ENCODE results near the gene CAMK2B. TPM values are rescaled to one million over a fixed set of nuclear protein-coding genes. Genes with fewer than 3 reads are reported as not detected.

The CAMK2B gene
- total and polyA plus RNA-seq, 4 donors: 21.9 to 145 (median 96.0) TPM

DNA sequence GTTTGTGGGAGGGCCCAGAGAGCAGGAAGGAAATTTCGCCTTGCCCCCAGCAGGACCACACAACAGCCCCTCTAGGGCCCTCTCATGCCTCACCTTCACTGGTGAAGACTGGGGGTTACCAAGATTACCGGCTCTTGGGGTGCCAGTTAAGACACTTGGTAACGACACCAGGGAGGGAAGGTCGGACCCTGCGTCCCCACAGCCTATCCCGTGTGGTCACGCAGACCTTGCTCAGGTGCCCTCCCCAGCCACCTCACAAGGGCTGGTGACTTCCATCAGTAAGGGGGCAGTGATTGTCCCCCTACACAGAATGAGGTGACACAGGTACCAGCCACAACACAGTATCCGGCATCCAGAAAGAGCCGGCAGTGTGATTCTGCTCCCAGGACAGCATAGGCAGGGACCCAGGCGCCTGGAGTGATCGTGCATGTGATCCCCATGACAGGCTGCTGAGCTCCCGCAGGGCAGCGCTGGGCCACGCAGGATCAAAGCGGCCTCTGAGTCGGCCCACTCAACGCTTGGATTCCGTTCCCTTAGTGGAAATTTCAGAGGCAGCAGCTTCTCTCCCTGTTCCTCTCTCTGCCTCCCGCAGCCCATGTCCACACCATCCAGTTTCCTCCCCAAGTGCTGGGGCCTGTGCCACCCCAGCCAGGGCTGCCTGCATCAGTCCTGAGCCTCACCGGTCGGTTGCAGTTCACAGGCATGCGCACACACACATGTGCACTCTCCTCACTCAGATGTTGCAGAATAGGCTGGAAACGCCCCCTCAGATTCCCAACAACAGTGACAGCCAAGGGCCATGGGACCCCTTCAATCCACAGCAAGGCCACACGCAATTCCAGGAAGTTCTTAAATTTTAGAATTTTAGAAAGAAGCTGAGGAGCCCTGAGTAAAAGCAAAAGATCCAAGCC lies 35.8 kb downstream of the CAMK2B start:
- Histone ChIP-seq H3K4me3 (ENCODE audit: low read depth, low read length) (no peak overlapping the region), H3K9me3 (ENCODE audit: control insufficient read depth, insufficient read depth, low read length) (no peaks in the 10 kb centered on the region), H3K27me3 (ENCODE audit: control insufficient read depth, insufficient read depth, low read length) (no peaks in the 10 kb centered on the region), H3K4me1 (ENCODE audit: control insufficient read depth, insufficient read depth, low read length) (peaks cover 24% of the 10 kb centered on the region), H3K36me3 (ENCODE audit: control insufficient read depth, insufficient read depth, low read length) (peaks cover 7% of the 10 kb centered on the region), H3K27ac (ENCODE audit: low read depth, low read length) (no peak overlapping the region)
- WGBS (ENCODE audit: insufficient coverage): 75% methylated on average over 19 of the region's 24 CpGs
- no peak for DNase-seq (ENCODE audit: low read depth in 4 of 6, low spot score in 6 of 6)

DNA sequence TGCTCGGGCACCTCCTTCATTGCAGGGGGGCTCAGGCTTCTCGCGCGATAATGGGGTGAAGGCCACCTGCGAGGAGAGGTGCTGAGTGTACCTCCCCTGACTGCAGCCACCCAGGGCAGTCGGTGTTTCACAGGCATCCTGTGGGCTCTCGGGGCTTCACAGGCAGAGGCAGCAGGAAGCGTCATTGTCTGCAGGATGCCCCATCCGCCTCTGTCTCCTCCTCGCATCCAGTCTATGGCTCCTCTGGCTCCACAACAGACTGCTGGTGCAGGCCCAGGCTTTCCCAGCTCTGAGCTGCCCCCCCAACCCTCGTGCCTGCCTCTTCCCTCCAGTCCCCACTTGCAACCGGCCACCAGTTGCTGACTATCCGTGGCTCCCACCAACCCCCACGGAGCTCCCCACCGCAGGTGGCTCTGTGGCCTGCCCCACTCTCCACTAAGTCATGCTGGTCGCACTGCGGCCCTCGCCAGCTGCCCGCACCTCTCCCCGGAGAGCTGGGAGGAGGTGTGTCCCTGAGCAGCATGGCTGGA lies 36.5 kb downstream of the CAMK2B start:
- no peak for DNase-seq (ENCODE audit: low read depth in 4 of 6, low spot score in 6 of 6)

DNA sequence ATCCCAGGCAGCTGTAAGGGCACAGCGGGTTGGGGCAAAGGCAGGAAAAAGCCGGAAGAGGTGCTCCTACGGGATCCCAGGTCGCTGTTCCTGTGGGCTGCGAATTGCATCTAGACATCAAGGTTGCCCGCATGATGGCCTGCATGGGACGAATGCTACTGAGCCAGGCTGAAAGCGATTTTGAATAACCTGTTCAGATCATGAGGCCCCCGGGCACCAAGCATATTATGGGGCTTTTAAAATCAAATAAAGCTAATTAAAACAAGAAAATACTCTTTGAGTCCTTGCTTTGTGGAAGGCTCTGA lies 37.1 kb downstream of the CAMK2B start:
- Histone ChIP-seq H3K4me1 (ENCODE audit: control insufficient read depth, insufficient read depth, low read length) (peaks cover 33% of the 10 kb centered on the region), H3K27me3 (ENCODE audit: control insufficient read depth, insufficient read depth, low read length) (no peaks in the 10 kb centered on the region), H3K9me3 (ENCODE audit: control insufficient read depth, insufficient read depth, low read length) (no peaks in the 10 kb centered on the region), H3K4me3 (ENCODE audit: low read depth, low read length) (no peak overlapping the region), H3K27ac (ENCODE audit: low read depth, low read length) (no peak overlapping the region), H3K36me3 (ENCODE audit: control insufficient read depth, insufficient read depth, low read length) (peaks cover 16% of the 10 kb centered on the region)
- 92% methylated on average over 8 of the region's 9 CpGs for WGBS (ENCODE audit: insufficient coverage)
- no peak for DNase-seq (ENCODE audit: low read depth in 4 of 6, low spot score in 6 of 6)

More for the DNA sequence above, 36.5 kb downstream of the CAMK2B start:
- H3K27me3 ChIP-seq (ENCODE audit: control insufficient read depth, insufficient read depth, low read length): no peaks in the 10 kb centered on the region
- H3K27ac ChIP-seq (ENCODE audit: low read depth, low read length): no peak overlapping the region
- H3K36me3 ChIP-seq (ENCODE audit: control insufficient read depth, insufficient read depth, low read length): peaks cover 11% of the 10 kb centered on the region
- no peak overlapping the region for H3K4me3 ChIP-seq (ENCODE audit: low read depth, low read length)
- no peaks in the 10 kb centered on the region for H3K9me3 ChIP-seq (ENCODE audit: control insufficient read depth, insufficient read depth, low read length)
- 75% methylated on average over 12 of the region's 20 CpGs for WGBS (ENCODE audit: insufficient coverage)
- peaks cover 29% of the 10 kb centered on the region for H3K4me1 ChIP-seq (ENCODE audit: control insufficient read depth, insufficient read depth, low read length)

DNA sequence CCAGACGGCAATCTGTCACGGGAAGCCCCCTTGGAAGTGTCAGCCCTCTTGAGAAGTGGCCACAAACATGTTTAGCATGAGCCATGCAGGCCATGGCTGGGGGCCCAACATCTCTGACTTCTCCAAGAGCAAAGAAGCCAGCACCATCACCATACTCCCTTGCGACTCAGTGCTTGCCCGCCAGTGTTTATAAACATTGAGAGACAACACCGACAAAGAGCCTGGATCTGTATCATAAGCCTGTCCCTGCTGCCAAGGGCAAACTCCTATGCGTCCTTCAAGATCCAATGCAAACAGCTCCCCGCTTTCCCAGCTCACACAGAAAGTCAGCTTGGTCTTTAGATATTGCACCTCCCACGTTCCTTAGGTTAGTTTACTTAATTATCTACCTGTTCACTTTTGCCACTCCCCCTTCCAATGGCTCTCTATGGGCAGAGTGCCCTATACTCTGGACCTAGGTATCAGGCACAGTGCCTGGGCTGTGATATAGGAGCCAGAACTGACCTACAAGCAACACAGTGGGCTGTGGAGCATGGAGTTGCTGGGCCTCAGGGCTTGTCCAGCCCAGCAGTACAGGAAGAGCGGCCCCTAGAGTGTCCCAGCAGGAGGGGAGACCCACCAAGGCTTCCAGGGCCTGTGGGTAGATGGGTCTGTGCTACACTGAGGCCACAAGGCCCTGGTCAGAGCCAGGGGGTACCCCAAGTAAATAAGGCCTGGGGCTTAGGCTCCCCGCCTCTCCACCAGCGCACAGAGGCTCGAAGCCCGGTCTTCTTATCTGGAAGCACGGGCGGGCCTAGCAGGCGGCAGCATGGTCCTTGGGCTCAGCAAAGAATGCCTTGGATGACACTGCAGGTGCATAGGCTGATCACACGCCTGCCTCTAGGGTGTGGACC lies 37.7 kb downstream of the CAMK2B start:
- peaks cover 22% of the 10 kb centered on the region for H3K36me3 ChIP-seq (ENCODE audit: control insufficient read depth, insufficient read depth, low read length)
- H3K27ac ChIP-seq (ENCODE audit: low read depth, low read length): no peak overlapping the region
- WGBS (ENCODE audit: insufficient coverage): 89% methylated on average over 16 of the region's 17 CpGs
- no peak for DNase-seq (ENCODE audit: low read depth in 4 of 6, low spot score in 6 of 6)
- H3K9me3 ChIP-seq (ENCODE audit: control insufficient read depth, insufficient read depth, low read length): no peaks in the 10 kb centered on the region
- H3K27me3 ChIP-seq (ENCODE audit: control insufficient read depth, insufficient read depth, low read length): no peaks in the 10 kb centered on the region
- peaks cover 37% of the 10 kb centered on the region for H3K4me1 ChIP-seq (ENCODE audit: control insufficient read depth, insufficient read depth, low read length)
- no peak overlapping the region for H3K4me3 ChIP-seq (ENCODE audit: low read depth, low read length)

DNA sequence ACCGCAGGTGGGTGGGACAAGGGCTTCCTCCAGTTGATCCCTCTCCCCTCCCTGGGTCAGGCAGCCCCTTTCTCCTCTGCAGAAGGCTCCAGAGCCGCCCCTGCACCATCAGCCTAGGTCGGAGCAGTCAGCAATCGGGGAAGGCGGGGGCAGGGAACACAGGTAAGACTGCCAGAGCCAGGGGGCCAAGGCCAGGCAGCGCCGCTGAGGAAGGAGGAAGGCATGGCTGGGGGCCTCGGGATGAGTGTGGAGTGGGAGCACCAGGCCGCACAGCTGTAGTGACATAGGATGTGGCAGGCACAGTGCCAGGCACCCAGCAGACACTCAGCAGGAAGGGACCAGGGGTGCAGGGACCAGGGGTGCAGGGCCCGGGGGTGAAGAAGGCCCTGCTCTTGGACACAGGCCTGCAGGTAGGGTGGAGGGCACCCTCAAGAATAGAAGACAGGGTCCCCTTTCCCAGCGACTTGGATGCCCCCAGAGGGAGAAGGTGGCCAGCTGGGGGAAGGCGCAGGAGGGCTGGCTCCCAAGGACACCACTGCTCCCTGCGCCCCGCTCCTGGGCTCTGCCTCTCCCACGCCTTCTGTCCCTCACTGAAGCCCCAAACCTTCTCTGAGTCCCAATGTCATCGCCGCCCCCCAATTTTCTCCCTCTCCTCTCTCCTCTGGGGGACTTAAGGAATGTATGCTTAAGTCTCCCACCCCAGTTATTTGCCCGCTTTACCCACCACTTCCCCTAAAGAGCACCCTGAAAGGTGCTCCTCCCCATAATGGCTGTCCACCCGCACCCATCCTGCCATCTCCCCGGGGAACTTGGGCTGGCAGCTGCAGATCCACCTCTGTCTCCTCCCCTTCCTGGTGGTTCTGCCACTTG lies 38.5 kb downstream of the CAMK2B start:
- no peak overlapping the region for H3K27ac ChIP-seq (ENCODE audit: low read depth, low read length)
- WGBS (ENCODE audit: insufficient coverage): 87% methylated on average over 16 of the region's 20 CpGs
- DNase-seq (ENCODE audit: low read depth in 4 of 6, low spot score in 6 of 6): no peak
- no peaks in the 10 kb centered on the region for H3K27me3 ChIP-seq (ENCODE audit: control insufficient read depth, insufficient read depth, low read length)
- H3K9me3 ChIP-seq (ENCODE audit: control insufficient read depth, insufficient read depth, low read length): no peaks in the 10 kb centered on the region
- peaks cover 44% of the 10 kb centered on the region for H3K4me1 ChIP-seq (ENCODE audit: control insufficient read depth, insufficient read depth, low read length)
- H3K36me3 ChIP-seq (ENCODE audit: control insufficient read depth, insufficient read depth, low read length): peaks cover 31% of the 10 kb centered on the region
- H3K4me3 ChIP-seq (ENCODE audit: low read depth, low read length): no peak overlapping the region

DNA sequence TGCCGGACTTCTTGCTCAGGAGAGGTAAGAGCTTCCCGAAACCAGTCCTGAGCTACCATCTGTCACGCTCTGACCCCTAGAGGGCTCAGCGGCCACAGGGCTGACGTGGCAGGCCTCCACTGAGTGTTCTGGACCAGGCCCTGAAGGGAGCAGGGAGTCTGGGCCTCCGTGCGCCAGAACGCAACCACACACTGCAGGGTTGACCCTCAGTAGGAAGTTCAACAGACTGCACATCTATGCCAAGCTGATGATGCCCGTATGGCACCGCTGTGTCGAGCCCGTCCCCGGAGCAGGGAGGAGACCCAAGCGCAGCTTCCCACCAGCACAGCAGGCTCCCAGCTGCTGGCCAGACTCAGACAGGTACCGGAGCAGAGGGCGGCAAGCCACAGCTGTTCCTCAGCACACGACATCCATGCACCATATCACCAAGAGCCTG lies 39.2 kb downstream of the CAMK2B start:
- Histone ChIP-seq H3K36me3 (ENCODE audit: control insufficient read depth, insufficient read depth, low read length) (peaks cover 32% of the 10 kb centered on the region), H3K4me1 (ENCODE audit: control insufficient read depth, insufficient read depth, low read length) (peaks cover 44% of the 10 kb centered on the region), H3K4me3 (ENCODE audit: low read depth, low read length) (no peak overlapping the region), H3K27me3 (ENCODE audit: control insufficient read depth, insufficient read depth, low read length) (no peaks in the 10 kb centered on the region), H3K27ac (ENCODE audit: low read depth, low read length) (no peak overlapping the region), H3K9me3 (ENCODE audit: control insufficient read depth, insufficient read depth, low read length) (no peaks in the 10 kb centered on the region)
- DNase-seq (ENCODE audit: low read depth in 4 of 6, low spot score in 6 of 6): no peak
- WGBS (ENCODE audit: insufficient coverage): 78% methylated on average over 17 of the region's 17 CpGs

DNA sequence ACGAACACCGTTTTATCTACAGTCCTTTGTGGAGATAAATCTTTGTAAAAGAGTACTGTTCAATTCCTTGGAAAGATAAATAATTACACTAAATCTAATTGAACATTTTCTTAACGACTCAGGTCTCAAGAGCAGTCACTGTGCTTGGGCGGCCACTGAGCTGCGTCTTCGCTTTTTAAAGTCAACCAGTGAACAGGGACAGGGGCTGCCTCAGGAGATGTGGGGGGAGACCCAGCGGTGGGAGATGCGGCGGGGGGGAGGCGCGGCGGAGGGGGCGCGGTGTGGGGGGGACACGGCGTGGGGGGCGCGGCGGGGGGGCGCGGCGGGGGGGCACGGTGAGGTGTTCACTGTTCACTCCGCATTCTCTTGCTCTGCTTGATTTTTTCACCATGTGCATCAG lies 39.8 kb downstream of the CAMK2B start:
- Histone ChIP-seq H3K27me3 (ENCODE audit: control insufficient read depth, insufficient read depth, low read length) (no peaks in the 10 kb centered on the region), H3K27ac (ENCODE audit: low read depth, low read length) (no peak overlapping the region), H3K4me1 (ENCODE audit: control insufficient read depth, insufficient read depth, low read length) (peaks cover 44% of the 10 kb centered on the region), H3K4me3 (ENCODE audit: low read depth, low read length) (no peak overlapping the region), H3K36me3 (ENCODE audit: control insufficient read depth, insufficient read depth, low read length) (peaks cover 32% of the 10 kb centered on the region), H3K9me3 (ENCODE audit: control insufficient read depth, insufficient read depth, low read length) (no peaks in the 10 kb centered on the region)
- DNase-seq (ENCODE audit: low read depth in 4 of 6, low spot score in 6 of 6): no peak
- WGBS (ENCODE audit: insufficient coverage): no CpG with 5 or more reads among the region's 24 CpGs

DNA sequence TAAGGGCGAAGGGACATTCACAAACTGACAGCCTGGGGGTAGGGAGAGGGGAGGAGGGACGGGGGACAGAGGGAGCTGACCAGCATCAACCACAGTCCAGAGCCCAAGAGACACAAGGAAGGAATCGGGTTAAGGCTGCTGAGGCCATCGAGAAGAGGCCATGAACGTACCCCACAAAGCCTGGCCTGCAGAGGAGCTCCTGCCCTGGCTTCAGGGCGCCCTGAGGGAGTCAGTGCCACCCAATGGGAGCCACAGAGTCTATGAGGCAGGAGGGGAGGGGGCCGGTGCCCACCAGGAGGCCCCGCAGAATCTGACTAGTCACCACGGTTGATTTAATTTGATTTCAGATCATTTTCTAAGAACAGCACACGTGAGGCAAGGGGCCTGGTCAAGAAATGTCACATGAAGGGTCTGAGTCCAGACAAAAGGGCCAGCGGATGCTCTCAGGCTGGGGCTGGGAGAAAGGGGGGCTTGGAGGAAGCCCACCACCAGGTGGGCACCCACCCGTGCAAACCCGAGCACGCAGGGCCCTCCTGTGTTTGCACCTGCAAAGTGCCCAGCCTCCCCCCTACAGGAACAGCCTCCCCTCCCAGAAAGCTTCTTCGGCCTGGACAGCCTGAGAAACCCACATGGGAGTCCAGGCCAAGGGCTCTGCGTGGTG lies 40.4 kb downstream of the CAMK2B start:
- Histone ChIP-seq H3K36me3 (ENCODE audit: control insufficient read depth, insufficient read depth, low read length) (peaks cover 34% of the 10 kb centered on the region), H3K9me3 (ENCODE audit: control insufficient read depth, insufficient read depth, low read length) (no peaks in the 10 kb centered on the region), H3K4me3 (ENCODE audit: low read depth, low read length) (no peak overlapping the region), H3K27ac (ENCODE audit: low read depth, low read length) (no peak overlapping the region), H3K27me3 (ENCODE audit: control insufficient read depth, insufficient read depth, low read length) (no peaks in the 10 kb centered on the region), H3K4me1 (ENCODE audit: control insufficient read depth, insufficient read depth, low read length) (peaks cover 40% of the 10 kb centered on the region)
- 76% methylated on average over 9 of the region's 16 CpGs for WGBS (ENCODE audit: insufficient coverage)
- no peak for DNase-seq (ENCODE audit: low read depth in 4 of 6, low spot score in 6 of 6)

Measured in spinal cord (tissue), 10 donors.